HG03457 (cell line): ENCODE measurements around the gene BCAS2.
A peak's percentile ranks its signal among the peaks of the same experiment; 100 is the strongest.
"Not testable (repeated sequence)": the region's sequence is repeated elsewhere in the genome, so short reads cannot be mapped to it uniquely, and the experiment has no call there.

Source experiments
- ATAC-seq: cut with Tn5 transposase; IDR thresholded peaks from one replicate; pipeline ENCODE4 v1.9.1; 2021; ENCODE audit warnings: moderate number of reproducible peaks; ENCODE audit not compliant: unreplicated experiment

BCAS2 gene

GRCh38 chr1:114581335-114582287, at the start of gene BCAS2:
Gene BCAS2, minus strand, starts transcription at chr1:114581615. Its CDS starts 24 bp downstream, at chr1:114581591.
- peak; percentile 98 for ATAC-seq

GRCh38 chr1:114627107-114627506, 45.7 kb upstream of the BCAS2 start:
- no peak for ATAC-seq

DNA sequence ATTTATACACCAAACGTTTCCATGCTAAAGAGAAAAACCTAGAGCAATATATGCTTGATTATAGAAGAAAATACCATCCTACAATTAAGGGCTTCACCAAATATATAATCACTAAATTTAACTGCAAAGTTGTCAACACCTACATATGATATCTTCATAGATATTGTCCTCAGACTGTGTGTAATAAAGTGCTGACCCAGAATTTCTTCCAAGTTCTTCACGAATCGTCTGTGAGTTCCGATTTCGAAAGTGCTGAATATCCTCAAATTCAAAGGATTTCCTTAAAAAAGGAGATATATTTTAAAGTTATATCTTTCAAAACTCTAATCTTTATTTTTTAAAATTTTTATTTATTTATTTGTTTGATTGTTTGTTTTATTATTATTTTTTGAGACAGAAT, 41.9 kb upstream of the BCAS2 start:
- no peak for ATAC-seq

DNA sequence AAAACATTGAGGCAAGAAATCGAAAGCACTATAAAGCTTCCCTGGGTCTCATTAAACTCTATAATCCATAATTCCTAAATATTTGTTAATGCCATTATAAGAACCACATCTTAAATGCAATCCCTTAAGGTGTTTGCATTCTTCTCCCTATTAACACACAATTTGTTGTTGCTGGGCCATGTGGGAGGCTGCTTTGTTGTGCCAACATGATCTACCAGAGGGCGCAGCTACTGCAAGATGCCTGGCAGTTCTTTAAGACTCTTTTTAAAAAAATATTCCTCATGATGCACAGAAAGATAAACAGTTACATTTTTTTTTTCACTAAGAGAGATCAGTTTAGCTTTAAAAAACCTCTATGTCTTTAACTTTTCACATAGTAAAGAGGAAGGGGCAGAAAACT, 39.0 kb upstream of the BCAS2 start:
- no peak for ATAC-seq

DNA sequence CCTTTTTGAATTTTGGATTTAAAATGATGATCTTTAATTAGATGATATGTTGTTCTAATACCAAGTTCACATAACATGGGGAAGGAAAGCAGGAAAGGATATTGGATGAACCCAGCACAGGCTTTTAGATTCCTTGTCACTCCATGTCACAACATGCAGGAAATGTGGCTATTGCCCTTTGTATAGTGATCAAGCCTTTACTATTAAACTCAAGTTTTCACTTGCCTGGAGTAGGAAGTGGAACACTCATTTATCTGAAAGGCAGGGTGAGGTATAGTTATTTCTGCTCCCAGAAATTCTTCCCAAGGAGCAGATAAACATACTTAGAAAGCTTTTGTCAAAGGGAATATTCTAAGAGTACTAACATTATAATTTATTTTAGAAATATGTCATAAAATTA, 37.2 kb upstream of the BCAS2 start:
- ATAC-seq: no peak

GRCh38 chr1:114610546-114611245, 29.3 kb upstream of the BCAS2 start:
- no peak for ATAC-seq

DNA sequence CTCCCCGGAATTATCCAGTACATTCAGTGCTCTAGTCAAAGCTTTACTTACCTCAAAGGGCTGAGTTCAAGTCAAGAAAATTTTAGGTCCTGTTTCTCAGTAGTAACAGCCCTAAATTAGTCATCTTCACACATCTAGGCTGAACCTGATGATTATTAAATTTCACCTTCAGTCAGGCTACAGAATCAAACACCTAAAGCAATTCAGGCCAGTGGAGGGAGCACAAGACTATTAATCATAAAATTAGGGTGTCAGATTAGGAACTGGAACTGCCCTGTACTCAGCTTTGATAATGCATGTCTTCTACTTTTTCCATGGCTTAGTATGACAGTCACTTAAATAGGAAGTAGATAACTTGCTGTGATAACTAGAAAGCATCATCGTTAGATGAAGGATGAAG, 28.4 kb upstream of the BCAS2 start:
- no peak for ATAC-seq

GRCh38 chr1:114609026-114609425, 27.6 kb upstream of the BCAS2 start:
- ATAC-seq: no peak

- ATAC-seq: no peak
Observed at GRCh38 chr1:114607223-114607622, 25.8 kb upstream of the BCAS2 start.

DNA sequence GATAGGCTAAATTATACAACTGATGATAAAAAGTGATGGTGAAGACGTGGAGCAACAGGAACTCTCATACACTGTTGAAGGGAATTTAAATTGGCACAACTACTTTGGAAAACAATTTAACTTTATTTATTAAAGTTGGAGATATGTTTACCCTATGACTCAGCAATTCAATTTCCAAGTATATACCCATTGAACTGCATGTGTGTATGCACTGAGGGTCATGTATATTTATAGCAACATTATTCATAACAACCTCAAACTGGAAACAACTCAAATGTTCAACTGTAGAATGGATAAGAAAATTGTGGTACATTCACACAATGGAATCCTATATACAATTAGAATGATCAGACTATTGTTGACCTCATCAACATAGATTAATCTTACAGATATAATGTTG, 16.5 kb upstream of the BCAS2 start:
- no peak for ATAC-seq

DNA sequence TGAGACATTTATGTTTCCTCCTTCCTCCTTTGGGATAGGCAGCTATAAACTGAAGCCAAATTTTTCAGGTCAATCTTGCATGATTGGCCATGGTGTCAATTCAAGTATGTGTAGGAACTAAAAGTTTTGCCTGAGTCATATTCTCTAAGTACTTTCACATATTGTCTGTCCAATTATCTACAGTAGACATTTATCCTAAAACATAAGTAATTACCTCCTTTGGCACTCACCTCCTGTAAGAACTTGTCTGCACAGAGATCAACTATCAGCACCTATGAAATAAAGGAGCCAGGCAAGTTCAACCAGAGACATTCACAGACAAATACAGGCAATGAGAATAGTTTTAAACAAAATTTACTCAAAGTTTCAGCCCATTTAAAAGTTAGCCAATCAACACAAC, 14.2 kb upstream of the BCAS2 start:
- no peak for ATAC-seq

DNA sequence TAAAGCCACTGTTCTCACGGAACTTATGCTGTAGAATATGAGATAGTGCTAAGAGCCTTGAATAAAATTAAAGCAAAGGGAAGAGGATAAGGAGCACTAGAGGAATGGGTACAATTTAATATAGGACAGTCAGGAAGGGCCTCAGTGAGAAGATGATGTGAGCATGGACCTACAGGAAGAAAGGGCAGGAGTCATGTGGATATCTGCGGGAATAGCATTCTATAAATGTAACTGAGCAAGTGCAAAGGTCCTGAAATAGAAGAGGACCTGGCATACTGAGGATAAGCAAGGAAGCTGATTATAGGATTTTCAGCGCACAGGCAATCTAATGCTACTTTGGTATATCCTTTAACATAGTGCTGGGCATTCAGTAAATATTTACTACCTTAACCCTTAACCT, 12.6 kb upstream of the BCAS2 start:
- no peak for ATAC-seq

DNA sequence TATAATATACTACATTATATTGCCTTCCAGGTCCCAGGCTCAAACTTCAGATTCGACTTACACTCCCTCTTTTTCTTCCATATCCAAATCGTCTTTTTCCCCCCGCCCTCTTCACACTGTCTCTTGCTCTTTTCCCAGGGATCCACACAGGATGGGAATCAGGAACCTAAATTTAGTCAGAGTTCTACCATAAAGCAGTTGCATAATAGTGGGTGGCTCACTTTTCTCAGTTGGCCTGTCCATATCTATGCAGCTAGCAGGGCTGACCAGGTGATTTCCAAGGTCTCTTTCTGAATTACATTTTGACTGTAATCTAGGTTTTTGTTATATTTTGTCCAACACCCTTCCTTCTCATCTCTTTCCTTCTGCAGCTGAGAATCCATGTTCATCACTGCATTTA, 7.7 kb upstream of the BCAS2 start:
- ATAC-seq: no peak

DNA sequence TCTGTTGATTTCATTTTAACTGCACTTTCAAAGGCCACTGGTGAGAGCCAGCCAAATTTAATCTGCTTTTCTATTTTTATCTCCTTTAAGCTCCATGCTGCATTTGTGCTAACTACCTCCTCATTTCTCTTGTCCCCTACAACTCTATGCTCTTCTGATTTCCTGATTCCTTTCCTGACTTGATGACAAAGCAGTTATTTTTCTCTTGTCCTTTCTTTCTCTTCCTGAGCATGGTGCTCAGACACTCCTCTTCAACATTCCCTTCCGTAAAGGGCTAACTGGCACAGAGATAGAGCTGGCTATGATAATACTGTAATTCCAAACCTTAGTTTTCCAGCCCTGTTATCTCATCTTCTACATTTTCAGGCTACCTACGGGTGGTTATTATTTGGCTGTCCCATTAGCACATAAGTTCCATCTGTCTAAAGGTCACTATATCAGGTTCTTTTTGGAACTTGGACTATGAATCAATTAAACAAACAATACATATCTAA, 6.8 kb upstream of the BCAS2 start:
- ATAC-seq: no peak

DNA sequence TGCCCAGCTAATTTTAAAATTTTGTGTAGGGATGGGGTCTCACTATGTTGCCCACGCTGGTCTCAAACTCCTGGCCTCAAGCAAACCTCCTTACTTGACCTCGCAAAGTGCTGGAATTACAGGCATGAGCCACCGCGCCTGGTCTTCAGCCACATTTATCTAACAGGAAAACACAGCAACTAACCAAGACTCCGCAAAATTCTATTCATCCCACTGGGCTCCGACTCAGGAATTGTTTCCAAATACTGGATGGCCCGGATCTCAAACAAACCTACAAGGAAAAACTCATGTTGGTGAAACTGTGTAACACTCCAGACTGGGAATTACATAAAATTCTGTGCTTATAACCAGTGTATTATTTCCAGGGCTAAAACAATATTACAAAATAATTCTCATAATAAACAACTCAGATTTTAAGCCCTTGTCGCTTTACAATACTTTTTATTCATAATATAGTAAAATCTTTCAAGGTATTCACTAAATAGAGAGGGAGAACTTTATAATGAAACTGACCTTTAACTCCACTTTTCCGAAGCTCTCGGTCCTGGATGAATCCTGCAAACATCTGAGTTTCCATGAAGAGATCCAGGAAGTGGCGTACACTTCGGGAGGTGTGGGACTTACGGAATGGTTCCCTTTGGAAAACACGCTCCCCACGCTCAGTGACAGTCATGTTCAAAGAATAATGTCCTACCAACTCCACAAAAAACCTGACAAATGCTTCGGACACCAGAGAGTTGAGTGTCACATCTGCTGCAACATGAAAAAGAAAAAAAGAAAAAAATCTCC, 6.0 kb upstream of the BCAS2 start:
- ATAC-seq: no peak

DNA sequence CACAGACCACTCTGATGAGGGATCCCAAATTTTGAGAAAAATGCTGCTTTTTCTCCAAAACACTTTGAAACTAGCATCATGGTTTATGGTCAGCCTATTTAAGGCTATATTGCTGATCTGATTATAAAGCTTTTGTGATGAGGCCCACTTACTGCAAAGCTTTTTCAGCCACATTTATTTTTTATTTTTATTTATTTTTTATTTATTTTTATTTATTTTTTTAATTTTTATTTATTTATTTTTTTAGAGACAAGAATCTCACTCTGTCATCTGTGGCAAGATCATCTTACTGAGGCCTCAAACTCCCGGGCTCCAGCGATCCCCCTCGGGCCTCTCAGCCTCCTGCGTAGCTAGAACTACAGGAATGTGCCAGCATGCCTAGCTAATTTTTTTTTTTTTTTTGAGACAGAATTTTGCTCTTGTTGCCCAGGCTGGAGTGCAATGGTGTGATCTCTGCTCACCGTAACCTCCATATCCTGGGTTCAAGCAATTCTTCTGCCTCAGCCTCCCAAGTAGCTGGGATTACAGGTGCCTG, 5.2 kb upstream of the BCAS2 start:
- no peak for ATAC-seq

GRCh38 chr1:114585231-114585630, 3.8 kb upstream of the BCAS2 start:
- ATAC-seq: no peak

DNA sequence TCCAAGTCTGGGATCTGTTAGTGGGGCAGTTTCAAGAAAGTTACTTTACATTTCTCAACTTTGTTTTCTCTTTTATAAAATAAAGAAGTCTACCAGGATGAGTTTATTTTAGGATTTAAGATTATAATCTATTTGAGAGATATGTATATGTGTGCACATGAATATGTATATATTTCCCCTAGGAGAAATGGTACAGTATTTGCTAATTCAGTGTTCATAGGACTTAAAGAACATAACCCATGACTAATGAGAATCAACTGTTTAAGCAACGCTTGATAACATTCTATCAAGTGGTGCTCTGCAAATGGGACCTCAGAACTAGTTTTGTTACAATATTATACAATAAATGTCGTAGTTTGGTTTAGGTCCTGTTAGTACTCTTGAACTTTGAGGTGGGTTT, 7.0 kb downstream of the BCAS2 start:
- no peak for ATAC-seq

DNA sequence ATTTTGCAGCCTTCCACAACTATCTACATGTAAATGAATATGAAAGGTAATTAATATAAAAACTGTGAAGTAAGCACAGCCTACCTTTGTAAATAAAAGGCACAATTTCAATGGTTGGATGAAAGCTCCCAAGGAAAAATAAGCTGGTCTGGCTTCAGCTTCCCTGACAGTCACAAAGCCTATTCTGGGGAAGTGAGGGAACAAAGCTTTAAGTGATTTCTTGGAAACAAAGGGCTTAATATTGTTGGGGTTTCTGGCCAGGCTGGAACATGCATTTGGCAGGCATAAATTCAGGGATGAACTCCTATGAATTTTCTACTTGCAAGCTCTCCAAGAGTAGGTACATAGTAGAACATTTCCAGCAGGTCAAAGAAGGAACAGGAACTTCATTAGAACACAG, 17.3 kb downstream of the BCAS2 start:
- ATAC-seq: no peak

GRCh38 chr1:114562978-114563510, 18.4 kb downstream of the BCAS2 start:
- ATAC-seq: not testable (repeated sequence)

DNA sequence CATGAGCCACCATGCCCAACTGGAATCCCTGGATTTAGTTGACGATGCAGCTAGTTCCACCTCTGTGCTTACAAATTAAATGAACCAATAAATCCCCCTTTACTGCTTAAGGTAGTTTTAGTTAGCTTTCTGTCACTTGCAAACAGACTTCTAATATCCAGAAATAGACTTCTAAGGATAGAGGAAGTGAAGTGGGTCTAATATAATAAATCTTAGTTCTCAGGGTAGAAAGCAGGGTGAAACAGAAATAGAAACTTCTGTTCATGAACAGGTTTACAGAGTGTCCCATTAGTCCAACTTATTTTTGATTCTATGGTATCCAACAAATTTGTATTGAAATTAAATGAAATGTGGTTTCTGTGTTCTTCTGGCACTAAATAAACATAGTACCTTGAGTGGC, 20.1 kb downstream of the BCAS2 start:
- ATAC-seq: no peak
